HCT116 (cell line): ENCODE data around the gene LDB2. TPM values are rescaled to one million over a fixed set of nuclear protein-coding genes. Genes with fewer than 3 reads are reported as not detected.
"Not testable (repeated sequence)": the region's sequence is repeated elsewhere in the genome, so short reads cannot be mapped to it uniquely, and the experiment has no call there.

Experiments used
- ATAC-seq: fragments of 200-7000 bp; cut with Tn5 transposase; 2 replicates; pipeline ENCODE4 v1.9.1; 2020; ENCODE audit warnings: mild to moderate bottlenecking, moderate library complexity
- BruUV-seq: library from RNA; stranded (reverse); fragments of 400-500 nt; replicated peaks from 2 replicates; lab custom pipeline; 2021; lab: Mats Ljungman, UMichigan
- CTCF ChIA-PET: fragments of 300-600 bp; sonication (Branson Sonifier 250); formaldehyde crosslinking; loops from one replicate; lab custom pipeline; 2021; ENCODE audit warnings: antibody characterized with exemption; lab: Charles Lee
- POLR2A ChIA-PET: fragments of 300-600, 350-600 bp; sonication (Branson Sonifier 250); formaldehyde crosslinking; loops from one replicate; lab custom pipeline; 2021; ENCODE audit warnings: antibody characterized with exemption; lab: Charles Lee
- RAD21 ChIA-PET, 2 experiments: fragments of 300-600 bp; sonication (Branson Sonifier 250); formaldehyde crosslinking; loops; one replicate each; lab custom pipeline; 2023; ENCODE audit warnings: low total read pairs in 2 of 2; ENCODE audit not compliant: uncharacterized antibody in 2 of 2, unreplicated experiment in 2 of 2, low non-redundant PET in 1 of 2; lab: Charles Lee
- DNase-seq: peaks from one replicate; pipeline ENCODE4 v3.0.0-alpha.2; 2010; ENCODE audit warnings: low read depth, low spot score
- H2AFZ ChIP-seq: fragments of 200-600 bp; shearing (Covaris generic), sonication (generic); 2 replicates; pipeline ENCODE4 v1.6.1; 2017; ENCODE audit warnings: low read depth, mixed run types, mixed read lengths, antibody characterized with exemption, low read length; ENCODE audit not compliant: poor library complexity, severe bottlenecking
- H3K27ac ChIP-seq: 2 replicates; pipeline ENCODE4 v1.5.1; 2012; ENCODE audit warnings: low read depth, low read length
- H3K27me3 ChIP-seq: fragments of 200-600 bp; sonication (generic); 2 replicates; pipeline ENCODE4 v1.6.1; 2016; ENCODE audit warnings: mixed run types, low read length, mixed read lengths; ENCODE audit not compliant: insufficient read depth
- H3K36me3 ChIP-seq, 2 experiments: fragments of 200-500 bp in 1 of 2; fragments of 200-600 bp in 1 of 2; sonication (Bioruptor generic) in 1 of 2; sonication (generic) in 1 of 2; 2 replicates each; pipeline versions ENCODE4 v1.5.1 to v1.6.1; 2014 to 2016; ENCODE audit warnings: low read length in 2 of 2, inconsistent platforms in 1 of 2, mixed read lengths in 1 of 2, mixed run types in 1 of 2; ENCODE audit not compliant: insufficient read depth in 2 of 2, control insufficient read depth in 1 of 2
- H3K4me1 ChIP-seq, 2 experiments: fragments of 200-600 bp in 1 of 2; sonication (generic) in 1 of 2; 2 replicates each; pipeline versions ENCODE4 v1.5.1 to v1.6.1; 2012 to 2017; ENCODE audit warnings: low read length in 2 of 2, inconsistent platforms in 1 of 2, mild to moderate bottlenecking in 1 of 2, mixed read lengths in 1 of 2, mixed run types in 1 of 2, moderate library complexity in 1 of 2; ENCODE audit not compliant: insufficient read depth in 2 of 2, control insufficient read depth in 1 of 2
- H3K4me2 ChIP-seq: fragments of 200-600 bp; sonication (generic); 2 replicates; pipeline ENCODE4 v1.6.1; 2017; ENCODE audit warnings: mixed run types, low read length, mixed read lengths
- H3K4me3 ChIP-seq, 2 experiments: fragments of 200-600 bp in 1 of 2; sonication (generic) in 1 of 2; replicated peaks in 1 of 2; 2 replicates each; pipeline ENCODE4 v1.5.1; 2011 to 2016; ENCODE audit warnings: low read length in 2 of 2, control low read depth in 1 of 2, low read depth in 1 of 2, mild to moderate bottlenecking in 1 of 2, mixed read lengths in 1 of 2, mixed run types in 1 of 2
- H3K79me2 ChIP-seq: fragments of 200-600 bp; sonication (generic); 2 replicates; pipeline ENCODE4 v1.6.1; 2017; ENCODE audit warnings: mild to moderate bottlenecking, mixed run types, low read length, moderate library complexity, mixed read lengths; ENCODE audit not compliant: insufficient read depth
- H3K9ac ChIP-seq: fragments of 200-600 bp; sonication (generic); 2 replicates; pipeline ENCODE4 v1.6.1; 2016; ENCODE audit warnings: low read length, mixed read lengths
- H3K9me2 ChIP-seq: fragments of 200-600 bp; sonication (generic), shearing (Covaris generic); 2 replicates; pipeline ENCODE4 v1.6.1; 2017; ENCODE audit warnings: mixed run types, mild to moderate bottlenecking, moderate library complexity; ENCODE audit not compliant: insufficient read depth
- H3K9me3 ChIP-seq, 2 experiments: fragments of 200-500 bp in 1 of 2; fragments of 200-600 bp in 1 of 2; sonication (Bioruptor generic) in 1 of 2; sonication (generic) in 1 of 2; 2 replicates each; pipeline ENCODE4 v1.6.1; 2014 to 2017; ENCODE audit warnings: low read length in 2 of 2, mixed read lengths in 2 of 2, inconsistent platforms in 1 of 2, low read depth in 1 of 2, mild to moderate bottlenecking in 1 of 2, mixed run types in 1 of 2, moderate library complexity in 1 of 2; ENCODE audit not compliant: control insufficient read depth in 1 of 2, insufficient read depth in 1 of 2
- H4K20me1 ChIP-seq: fragments of 200-600 bp; sonication (generic), shearing (Covaris generic); 2 replicates; pipeline ENCODE4 v1.6.1; 2017; ENCODE audit warnings: mixed run types, mild to moderate bottlenecking, moderate library complexity; ENCODE audit not compliant: insufficient read depth
- EZH2phosphoT487 ChIP-seq: fragments of 200-600 bp; IDR thresholded peaks from 2 replicates; pipeline ENCODE4 v1.6.1; 2018; ENCODE audit warnings: antibody characterized with exemption, borderline replicate concordance
- SP1 ChIP-seq: IDR thresholded peaks from 2 replicates; pipeline ENCODE4 v1.6.1; 2012; ENCODE audit warnings: low read depth
- intact Hi-C: fragments of 100-400 bp; cut with micrococcal nuclease; formaldehyde crosslinking; loops from 2 replicates; pipeline ENCODE4 v1.10.0; 2022
- total RNA-seq: library from RNA; stranded (reverse); gene quantifications from one replicate; pipeline ENCODE4 v1.2.1, GENCODE V29; 2021; ENCODE audit not compliant: unreplicated experiment
- TF ChIP-seq, protein P1 (sequence below): IDR thresholded peaks from 2 replicates; pipeline ENCODE4 v1.6.1; 2012

LDB2 gene
- total RNA-seq, 1 experiment from 2014 or later = 0.12 TPM

DNA sequence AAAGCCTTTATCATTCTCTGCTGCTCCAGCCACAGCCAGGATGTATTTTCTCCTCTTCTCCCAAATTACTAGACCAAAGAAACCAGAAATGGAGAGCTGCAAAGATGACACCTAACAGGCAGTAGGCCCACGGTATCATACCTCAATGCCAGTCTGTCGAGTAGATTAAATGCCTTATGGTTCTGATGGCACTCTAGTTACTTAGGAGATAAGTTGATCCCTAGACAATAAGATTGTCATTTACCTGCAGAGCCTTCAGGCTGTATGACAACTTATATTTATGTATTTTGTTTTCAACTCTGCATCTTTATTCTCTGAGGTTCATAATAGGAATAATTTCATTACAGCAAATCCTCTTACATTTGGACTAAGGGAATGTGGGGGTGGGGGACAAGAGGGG, 262.1 kb downstream of the LDB2 start:
- no TSS peak for BruUV-seq
- CTCF ChIA-PET = no interaction called here
- RAD21 ChIA-PET = no interaction called here

DNA sequence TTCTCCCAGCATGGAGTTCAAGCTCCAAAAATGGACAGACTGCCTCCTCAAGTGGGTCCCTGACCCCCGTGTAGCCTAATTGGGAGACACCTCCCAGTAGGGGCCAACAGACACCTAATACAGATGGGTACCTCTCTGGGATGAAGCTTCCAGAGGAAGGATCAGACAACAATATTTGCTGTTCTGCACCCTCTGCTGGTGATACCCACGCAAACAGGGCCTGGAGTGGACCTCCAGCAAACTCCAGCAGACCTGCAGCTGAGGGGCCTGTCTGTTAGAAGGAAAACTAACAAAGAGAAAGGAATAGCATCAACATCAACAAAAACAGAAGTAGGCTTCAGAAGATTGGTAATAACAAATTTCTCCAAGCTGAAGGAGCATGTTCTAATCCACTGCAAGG, 269.2 kb downstream of the LDB2 start:
- ATAC-seq, BruUV-seq, H3K4me1 ChIP-seq, H3K27ac ChIP-seq, H3K36me3 ChIP-seq, H3K27me3 ChIP-seq, H3K79me2 ChIP-seq, H3K4me3 ChIP-seq, RAD21 ChIA-PET, H3K9me3 ChIP-seq, intact Hi-C loops, POLR2A ChIA-PET, H3K9ac ChIP-seq, H2AFZ ChIP-seq, DNase-seq, H4K20me1 ChIP-seq, H3K9me2 ChIP-seq, H3K4me2 ChIP-seq: not testable (repeated sequence)
- CTCF ChIA-PET = interaction anchor here (0.6 to 1.1 kb wide), 3 partner anchors 9 to 111 kb away, joined by 3 read pairs; no protein-coding TSS in a partner anchor

More for the DNA sequence above, 262.1 kb downstream of the LDB2 start:
- DNase-seq (no peak), ATAC-seq (no peak)
- POLR2A ChIA-PET = no interaction called here
- Histone ChIP-seq H3K4me3 (no peak overlapping the region), H3K4me2 (no peak overlapping the region), H3K27ac (no peak overlapping the region), H3K9me2 (no peaks in the 10 kb centered on the region), H3K27me3 (no peaks in the 10 kb centered on the region; the same call in 1 of the 2 replicates), H3K79me2 (no peaks in the 10 kb centered on the region), H3K4me1 (no peaks in the 10 kb centered on the region), H3K36me3 (no peaks in the 10 kb centered on the region), H2AFZ (no peak overlapping the region), H3K9ac (no peak overlapping the region), H3K9me3 (no peaks in the 10 kb centered on the region), H4K20me1 (no peaks in the 10 kb centered on the region)
- TF ChIP-seq SP1 = no peak
- TF ChIP-seq EZH2phosphoT487 = no peak
- TF ChIP-seq, protein P1, sequence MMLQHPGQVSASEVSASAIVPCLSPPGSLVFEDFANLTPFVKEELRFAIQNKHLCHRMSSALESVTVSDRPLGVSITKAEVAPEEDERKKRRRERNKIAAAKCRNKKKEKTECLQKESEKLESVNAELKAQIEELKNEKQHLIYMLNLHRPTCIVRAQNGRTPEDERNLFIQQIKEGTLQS = no peak
- intact Hi-C loops = no loop called here

DNA sequence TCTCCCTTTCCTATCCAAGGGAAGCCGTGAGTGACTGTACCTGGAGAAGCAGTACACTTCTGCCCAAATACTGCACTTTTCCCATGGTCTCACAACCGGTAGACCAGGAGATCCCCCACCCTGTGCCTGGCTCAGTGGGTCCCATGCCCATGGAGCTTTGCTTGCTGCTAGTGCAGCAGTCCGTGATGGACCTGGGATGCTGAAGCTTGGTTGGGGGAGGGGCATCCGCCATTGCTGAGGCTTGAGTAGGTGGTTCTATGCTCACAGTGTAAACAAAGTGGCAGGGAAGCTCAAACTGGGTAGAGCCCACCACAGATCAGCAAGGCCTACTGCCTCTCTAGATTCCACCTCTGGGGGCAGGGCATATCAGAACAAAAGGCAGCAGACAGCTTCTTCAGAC, 269.6 kb downstream of the LDB2 start:
- H2AFZ ChIP-seq, ATAC-seq, H4K20me1 ChIP-seq, H3K4me2 ChIP-seq, DNase-seq, H3K4me1 ChIP-seq, H3K27ac ChIP-seq, intact Hi-C loops, H3K4me3 ChIP-seq, H3K27me3 ChIP-seq, H3K9ac ChIP-seq, H3K9me2 ChIP-seq, H3K79me2 ChIP-seq, RAD21 ChIA-PET, POLR2A ChIA-PET, BruUV-seq, H3K36me3 ChIP-seq, H3K9me3 ChIP-seq: not testable (repeated sequence)
- CTCF ChIA-PET = interaction anchor here (1.0 to 1.1 kb wide), 2 partner anchors 9 to 14 kb away, joined by 3 read pairs; no protein-coding TSS in a partner anchor
